NCI-H1417 (cell line): ENCODE data around the gene GALNT6.
A peak's percentile ranks its signal among the peaks of the same experiment; 100 is the strongest.

Experiments used
- DNase-seq, 3 experiments: peaks; one replicate each; lab custom pipeline; 2025; lab: John Stamatoyannopoulos, UW

The GALNT6 gene

GRCh38 chr12:51406290-51406689 is 15.1 kb upstream of the GALNT6 start:
- no peak for DNase-seq

GRCh38 chr12:51405801-51406207 is 14.6 kb upstream of the GALNT6 start:
- DNase-seq, result peak in 1 of 3 experiments; percentile 43

DNA sequence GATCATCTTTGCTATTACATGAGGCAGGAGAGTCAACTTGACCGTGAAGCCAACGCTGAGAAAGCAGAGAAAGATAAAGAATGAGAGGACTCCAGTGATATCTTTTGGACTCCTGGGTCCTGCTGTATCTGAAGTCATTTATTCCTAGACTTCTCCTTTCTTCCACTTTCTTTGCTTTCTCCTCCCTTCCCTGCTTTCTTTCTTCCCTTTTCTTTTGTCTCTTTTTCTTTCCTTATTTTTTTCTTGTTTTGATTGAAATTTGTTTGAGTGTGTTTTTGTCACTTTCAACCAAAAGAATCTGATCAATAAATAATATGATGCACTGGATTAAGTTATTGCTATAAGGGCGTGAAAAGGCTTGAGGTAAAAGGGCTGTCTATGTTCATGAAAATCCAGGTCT is 13.4 kb upstream of the GALNT6 start:
- DNase-seq, result no peak

DNA sequence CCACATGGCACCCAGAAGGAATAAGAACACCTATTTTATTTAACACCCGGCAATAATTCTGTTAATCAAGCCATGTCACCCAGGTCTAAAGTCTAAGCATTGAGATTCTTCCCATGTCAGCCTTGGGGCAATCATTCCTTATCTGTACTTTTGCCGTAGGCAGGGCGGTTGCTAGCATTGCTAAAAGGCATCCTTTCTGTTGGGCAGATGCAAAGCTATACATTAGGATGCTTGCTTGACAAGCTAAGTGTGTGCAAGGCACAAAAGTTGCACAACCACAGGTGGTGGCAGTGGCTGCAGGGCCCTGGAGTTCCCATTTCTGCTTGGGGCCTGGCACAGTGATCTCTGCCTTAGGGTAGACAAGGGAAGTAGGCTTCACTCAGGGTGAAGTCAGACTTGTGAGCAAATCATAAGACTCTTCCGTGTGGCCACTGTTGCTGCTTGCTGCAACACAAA is 12.5 kb upstream of the GALNT6 start:
- no peak for DNase-seq

- no peak for DNase-seq
Observed at GRCh38 chr12:51403159-51403558, 12.0 kb upstream of the GALNT6 start.

DNA sequence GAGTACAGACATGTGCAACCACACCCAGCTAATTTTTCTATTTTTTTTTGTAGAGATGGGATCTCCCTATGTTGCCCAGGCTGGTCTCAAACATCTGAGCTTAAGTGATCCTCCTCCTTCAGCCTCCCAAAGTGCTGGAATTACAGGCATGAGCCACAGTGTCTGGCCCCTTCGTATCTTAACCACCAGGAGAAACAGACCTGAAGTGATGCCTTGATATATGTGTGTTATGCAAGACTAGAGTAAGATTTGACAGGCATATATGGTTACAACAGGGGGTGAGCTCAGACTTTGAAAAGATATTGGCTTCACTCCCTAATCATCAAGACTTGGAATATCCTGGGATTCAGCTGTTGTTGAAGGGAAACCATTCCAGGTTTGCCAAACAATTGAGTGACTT is 10.7 kb upstream of the GALNT6 start:
- no peak for DNase-seq

DNA sequence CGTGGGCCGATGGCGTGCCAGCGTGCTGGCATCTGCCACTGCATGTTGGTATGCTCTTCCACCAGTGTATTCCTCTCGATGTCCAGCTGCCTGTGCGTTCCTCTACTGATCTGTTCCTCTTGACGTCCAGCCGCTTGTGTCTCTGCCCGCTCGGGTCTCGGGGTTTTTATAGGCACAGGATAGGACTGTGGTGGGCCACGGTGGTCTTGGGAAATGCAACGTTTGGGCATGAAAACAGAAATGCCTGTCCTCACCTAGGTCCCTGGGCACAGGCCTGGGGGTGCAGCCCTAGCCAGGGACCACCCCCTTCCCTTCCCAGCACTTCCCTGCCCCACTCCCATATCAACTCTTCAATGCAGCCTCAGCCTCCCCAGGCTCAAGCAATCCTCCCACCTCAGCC is 10.3 kb upstream of the GALNT6 start:
- DNase-seq, result no peak

DNA sequence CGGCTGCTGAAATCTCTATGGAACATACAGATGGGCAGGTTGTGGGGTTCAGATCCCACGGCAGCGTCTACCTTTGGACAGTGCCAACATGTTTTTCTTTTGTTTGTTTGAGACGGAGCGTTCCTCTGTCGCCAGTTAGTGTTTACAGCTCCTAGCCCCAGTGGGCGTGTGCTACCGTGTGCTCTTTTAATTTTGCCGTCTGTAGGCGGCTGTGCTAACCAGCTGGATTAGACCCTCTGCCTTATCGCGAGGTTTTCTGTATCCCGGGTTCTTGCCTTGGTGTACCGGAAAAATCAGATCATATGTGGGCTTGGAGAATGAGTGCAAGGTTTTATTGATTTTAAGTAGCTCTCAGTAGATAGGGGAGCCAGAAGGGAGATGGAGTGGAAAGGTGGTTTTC is 9.8 kb upstream of the GALNT6 start:
- DNase-seq, result no peak

DNA sequence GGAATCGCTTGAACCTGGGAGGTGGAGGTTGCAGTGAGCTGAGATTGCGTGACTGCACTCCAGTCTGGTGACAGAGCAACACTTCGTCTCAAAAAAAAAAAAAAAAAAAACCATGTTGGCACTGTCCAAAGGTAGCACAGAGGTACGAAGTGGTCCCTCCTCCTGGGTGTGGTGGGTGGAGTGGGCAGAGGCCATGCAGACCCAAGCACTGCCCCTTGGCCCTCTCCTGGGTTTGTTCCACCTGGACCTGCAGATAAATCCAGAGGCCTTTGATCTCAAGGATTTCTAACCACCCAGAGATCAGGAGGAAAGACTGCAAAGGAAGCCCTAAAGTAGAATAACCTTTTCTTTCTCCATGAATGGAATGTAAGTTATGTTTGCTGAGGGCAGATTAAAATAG is 8.7 kb upstream of the GALNT6 start:
- DNase-seq, result no peak

DNA sequence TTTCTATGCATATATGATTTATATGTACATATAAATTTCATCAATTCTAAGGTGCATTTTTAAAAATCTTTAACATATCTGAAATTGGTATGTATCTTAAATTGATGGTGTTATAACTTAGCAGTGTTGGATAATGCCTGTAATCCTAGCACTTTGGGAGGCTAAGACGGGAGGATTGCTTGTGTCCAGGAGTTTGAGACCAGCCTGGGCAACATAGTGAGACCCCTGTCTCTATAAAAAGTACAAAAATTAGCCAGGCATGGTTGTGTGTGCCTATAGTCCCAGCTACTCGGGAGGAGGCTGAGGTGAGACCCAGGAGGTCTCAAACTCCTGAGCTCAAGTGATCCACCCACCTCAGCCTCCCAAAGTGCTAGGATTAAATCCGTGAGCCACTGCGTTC is 6.5 kb upstream of the GALNT6 start:
- no peak for DNase-seq

DNA sequence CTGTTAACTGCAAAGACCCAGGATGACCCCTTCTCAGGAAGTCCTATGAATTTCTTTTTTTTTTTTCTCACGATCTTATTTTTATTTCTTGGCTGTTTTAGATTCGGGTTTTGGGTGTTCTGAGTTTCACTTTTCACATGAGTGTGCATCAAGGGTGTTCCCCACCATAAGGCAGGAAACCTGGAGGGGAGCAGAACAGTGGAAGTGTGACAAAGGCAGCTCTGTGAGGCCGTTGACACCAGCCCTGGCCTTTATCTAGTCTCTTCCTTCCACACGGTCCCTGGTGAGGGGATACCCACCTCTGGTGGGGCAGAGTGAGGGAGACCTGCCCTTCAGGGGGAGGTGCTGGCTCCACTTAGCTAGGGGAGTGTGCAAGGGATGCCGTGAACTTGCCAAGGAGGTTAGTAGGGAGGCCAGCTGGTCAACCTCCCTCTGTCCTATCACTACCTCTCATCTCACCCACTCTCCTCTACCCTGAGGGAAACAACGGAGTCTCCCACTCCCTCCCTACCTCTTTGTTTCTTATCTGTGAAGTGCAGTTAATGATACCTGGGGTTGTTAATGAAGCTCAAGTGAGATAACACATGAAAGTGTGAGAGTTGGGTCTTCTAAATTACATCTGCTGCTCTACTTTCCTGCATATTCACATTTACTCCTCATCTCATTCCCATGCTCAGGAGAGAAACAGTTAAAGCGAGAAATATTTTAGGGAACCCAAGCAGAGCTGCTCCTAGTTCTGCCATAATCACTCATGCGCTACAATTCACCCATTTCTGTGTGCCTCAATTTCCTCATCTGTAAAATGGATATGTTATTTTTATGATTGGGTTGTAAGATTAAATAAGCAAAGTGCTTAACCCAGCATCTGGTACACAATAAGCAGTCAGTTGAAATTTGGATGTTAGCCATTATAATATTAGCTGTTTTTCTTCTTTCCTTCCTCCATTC is 4.4 kb upstream of the GALNT6 start:
- peak in 1 of 3 experiments; percentile 13 for DNase-seq

GRCh38 chr12:51393676-51394545 is 2.7 kb upstream of the GALNT6 start:
- DNase-seq, result no peak

DNA sequence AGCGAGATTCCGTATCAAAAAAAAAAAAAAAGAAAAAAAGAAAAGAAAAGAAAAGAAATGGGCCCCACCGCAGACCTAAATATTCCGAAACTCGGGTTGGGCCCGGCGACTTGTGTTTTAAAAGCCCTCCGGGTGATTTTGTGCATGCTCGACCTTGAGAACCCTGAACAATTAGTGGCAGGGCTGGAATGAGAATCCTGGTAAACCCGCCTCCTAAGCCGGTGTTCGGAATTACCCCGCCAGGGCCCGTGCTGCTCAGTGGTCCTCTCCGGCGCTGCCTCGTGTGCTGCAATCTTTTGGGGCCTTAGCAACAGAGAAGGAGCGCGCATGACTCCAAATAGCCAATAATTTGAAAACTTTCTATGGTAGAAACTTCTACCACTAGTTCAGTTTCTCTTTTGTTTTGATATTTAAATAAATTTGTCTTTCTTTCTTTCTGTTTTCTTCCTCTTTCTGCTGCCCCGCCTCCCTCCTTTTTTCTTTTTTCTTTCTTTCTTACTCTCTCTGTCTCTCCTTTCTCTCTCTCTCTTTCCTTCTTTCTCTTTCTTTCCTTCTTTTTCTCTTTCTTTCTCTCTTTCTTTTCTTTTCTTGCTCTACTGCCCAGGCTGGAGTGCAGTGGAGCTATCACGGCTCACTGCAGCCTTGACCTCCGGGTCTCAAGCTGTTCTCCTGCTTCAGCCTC is 1.5 kb upstream of the GALNT6 start:
- DNase-seq, result peak in 2 of 3 experiments; percentile 15 to 41

DNA sequence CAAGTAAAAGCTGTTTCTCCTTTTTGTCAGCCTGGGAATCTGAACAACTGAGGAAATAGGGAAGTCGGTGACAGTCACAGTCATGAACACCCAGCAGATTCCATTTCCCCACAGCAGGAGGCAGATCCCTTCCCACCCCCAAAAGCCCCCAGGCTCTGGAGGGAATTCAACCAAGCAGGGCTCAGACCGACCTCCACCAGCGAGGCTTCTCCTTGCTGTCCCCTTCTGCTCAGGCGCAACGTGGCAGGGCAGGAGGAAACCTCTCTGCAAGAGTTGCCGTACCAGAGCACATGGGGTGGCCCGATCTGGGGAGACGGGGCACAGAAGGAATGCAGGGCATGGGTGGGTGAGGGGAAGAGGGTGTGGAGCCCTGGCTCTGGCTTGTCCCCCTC is 319 bp downstream of the GALNT6 start:
- DNase-seq, result no peak

DNA sequence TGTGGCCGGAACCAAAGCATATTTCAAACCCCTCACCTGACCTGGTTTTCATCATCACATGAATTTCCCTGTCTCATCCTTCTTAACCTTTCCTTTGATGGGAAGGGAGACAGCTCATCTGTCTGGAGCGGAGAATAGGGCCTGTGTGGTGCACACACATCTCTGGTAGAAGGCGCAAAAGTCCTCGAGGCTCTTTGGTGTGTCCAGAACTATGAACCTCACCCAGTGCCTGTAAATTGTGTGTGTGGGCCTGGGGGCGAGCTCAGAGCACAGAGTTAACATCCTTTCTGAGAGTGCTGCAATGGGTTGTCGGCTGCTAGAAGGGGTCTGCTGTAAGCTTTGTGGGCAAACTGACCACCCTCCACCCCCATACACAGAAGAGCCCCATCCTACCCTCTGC is 749 bp downstream of the GALNT6 start:
- no peak for DNase-seq

GRCh38 chr12:51389302-51389999 is 1.8 kb downstream of the GALNT6 start:
- peak in 1 of 3 experiments; percentile 21 for DNase-seq

DNA sequence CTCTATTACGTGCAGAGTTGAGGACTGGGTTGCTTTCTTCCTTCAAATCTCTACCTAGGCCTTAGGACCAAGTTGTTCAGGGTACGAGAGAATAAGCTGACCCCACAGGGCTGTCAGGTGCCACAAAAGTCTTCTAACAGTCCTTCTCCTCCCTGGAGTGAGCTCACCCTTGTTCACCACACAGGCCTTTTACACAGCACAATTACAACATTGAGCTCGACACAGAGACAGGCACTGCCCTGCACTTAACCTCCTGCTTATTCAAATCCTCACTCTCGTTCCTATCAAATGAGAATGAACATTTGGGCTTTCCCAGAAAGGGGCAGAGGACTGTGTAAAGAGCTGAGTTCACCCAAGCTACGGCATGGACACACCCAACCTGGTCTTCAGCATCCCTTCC is 2.4 kb downstream of the GALNT6 start:
- DNase-seq, result no peak

DNA sequence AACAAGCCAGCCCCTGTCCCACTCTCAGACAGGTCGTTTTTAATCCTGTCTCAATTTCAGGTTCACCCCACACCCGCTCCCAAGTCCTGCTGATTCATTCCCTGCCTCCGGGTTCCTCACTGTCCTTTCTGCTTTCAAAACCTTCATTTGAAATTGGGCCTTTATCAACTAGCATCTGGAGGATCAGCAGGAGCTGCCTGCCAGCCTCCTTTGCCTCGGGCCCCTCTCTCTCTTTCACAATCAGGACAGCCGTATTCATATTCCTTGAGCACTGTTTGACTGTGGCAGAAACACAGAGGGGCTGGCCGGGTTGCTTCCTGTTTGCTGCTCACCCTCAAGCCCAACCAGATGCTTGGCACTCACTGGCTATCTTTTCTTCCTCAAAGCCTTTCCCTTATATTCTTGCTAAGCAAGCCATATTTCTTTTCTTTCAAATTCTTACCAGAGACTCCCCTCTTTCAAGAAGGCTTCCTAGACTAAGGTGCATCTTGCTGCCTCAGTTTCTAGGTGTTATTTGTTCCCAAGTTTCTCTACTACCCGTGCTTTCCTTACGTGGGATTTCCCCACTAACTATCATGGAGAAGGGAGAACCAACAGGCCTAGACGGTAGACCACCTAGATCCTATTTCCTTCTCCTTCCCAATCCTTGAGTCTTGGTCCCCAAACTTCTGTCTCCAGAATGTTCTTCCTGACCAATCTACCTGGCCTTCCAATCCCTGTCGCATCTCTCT is 3.0 kb downstream of the GALNT6 start:
- DNase-seq, result no peak

GRCh38 chr12:51386351-51386750 is 4.9 kb downstream of the GALNT6 start:
- DNase-seq, result peak in 1 of 3 experiments; percentile 61

DNA sequence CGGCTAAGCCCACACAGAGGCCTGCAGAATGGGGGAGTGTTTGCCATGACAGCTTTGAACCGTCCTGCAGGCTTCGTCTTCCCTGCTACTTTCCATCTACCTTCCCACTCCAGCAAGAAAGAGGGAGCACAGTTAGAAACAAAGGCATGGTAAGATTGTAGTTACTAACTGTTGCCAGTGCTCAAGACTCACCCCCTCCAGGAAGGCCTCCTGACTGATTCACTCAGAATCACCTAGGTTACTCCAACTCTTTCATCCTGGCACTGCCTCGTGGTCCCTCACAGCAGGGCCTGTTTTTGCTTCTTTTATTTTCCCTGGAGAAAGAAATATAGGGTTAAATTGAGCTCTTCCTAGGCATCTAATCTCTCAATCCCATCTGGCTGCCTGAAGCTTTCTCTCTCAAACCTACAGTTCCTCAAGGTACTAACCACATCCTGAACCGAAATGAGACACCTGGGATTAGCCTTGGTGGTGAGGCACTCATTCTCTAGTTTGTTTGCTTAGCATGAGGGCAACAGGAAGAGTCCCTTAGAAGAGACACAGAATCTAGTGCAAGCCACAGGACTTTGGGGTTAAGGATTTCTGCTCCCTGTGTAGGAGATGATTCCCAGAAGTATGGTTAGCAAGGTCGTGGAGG is 7.8 kb downstream of the GALNT6 start:
- peak in 2 of 3 experiments; percentile 17 to 70 for DNase-seq
